SK-N-DZ (cell line): Measurements from ENCODE around the gene EPDR1.

Experiments used
- DNase-seq: peaks from one replicate; pipeline ENCODE4 v3.0.0-alpha.2; 2015; ENCODE audit warnings: low spot score

Gene EPDR1

DNA sequence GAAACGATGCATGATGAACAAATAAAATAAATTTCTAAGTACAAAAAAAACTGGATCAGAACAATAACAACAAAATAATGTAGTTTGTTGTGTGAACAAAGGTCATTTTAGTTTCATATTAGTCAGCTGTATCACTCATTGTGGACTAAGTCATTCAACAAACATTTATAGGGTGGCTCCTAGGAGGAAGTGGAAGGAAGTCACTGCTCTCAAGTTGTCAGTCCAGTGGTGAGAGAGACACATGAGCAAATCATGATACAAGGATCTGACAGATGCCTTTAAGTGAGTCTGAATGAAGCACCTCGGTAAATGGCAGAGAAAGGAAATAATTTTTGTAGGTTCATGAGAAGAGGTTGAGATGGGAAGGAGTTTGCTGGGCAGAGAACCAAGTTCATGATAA lies 56.8 kb downstream of the EPDR1 start:
- DNase-seq = no peak

- DNase-seq = no peak
These were observed 61.2 kb downstream of the EPDR1 start for GRCh38 chr7:37981664-37982063.

- no peak for DNase-seq
These were observed 62.0 kb downstream of the EPDR1 start for GRCh38 chr7:37982423-37982822.

- no peak for DNase-seq
These were observed 64.4 kb downstream of the EPDR1 start for GRCh38 chr7:37984750-37985390.

GRCh38 chr7:37986908-37987330 lies 66.5 kb downstream of the EPDR1 start:
- DNase-seq = no peak

- DNase-seq = no peak
These were observed 67.3 kb downstream of the EPDR1 start for GRCh38 chr7:37987732-37988131.

DNA sequence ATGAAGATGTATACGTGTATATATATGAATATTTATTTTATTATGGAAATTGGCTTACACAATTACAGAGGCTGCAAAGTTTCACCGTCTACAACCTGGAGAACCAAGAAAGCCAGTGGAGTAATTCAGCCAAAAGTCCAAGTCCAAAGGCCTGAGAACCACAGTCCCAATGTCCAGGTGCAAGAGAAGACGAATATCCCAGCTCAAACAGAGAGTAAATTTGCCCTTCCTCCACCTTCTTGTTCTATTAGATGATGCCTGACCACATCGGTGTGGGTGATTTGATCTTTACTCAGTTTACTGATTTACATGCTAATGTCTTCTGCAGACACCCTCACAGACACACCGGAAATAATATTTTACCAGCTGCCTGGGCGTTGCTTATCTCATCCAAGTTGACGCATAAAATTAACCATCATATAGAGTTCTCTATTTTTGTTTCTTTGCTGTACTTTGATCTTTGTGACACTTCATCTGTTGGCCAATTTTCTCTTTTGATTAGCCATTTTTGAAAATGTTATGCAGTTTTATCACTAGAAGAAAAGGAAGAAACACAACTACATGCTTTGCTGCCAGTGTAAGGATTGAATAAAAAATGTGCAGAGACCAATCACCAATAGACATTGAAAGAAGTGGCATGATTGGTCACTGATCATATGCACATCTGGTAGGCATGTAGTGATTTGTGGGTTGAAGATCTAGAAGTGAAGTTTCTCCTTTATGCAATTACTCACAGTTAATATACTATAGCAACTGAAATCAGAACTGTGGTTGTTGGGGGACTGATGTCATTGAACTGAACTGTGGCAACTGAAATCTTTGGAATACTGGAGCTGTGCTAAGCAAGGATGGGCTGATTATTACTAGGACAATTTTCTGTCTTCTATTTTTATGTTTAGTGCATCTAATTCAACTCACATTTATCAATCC lies 68.5 kb downstream of the EPDR1 start:
- DNase-seq = no peak

DNA sequence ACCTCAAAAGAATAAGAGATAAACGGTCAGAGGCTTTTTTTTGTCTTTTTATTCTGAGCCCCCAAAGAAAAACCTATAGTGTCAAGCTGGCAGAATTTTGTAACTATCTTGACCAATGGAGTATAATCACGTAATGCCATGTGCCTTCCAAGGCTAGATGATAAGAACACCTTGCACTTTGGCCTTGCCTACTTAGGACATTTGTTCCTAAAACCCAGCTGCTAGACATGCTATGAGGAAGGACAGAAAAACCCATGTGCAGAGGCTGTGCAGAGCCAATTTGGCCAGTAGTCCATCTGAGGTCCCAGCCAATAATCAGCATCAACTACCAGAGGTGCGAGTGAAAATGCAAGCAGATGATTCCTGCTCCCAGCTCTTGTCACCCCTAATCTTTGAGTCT lies 69.9 kb downstream of the EPDR1 start:
- DNase-seq = no peak

DNA sequence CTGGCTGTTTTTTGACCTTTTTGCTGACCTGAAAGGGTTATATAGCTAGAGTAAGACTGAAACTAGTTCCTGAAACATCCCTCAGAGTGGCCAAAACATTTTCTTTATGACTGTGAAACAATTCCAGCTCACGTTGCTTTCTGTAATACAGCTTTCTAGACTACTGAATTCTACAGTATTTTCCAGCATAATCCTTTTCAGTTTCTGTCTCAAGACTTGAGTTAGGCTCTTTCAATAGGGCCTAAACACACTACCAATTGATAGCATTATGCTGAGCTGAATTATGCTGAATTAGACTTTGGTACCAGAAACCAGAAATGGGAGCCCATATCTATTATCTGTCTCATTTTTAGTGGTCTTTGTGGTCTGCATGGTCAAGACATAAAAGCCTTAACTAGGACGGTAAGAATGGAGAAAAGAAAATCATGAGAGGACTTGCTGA lies 72.6 kb downstream of the EPDR1 start:
- no peak for DNase-seq

DNA sequence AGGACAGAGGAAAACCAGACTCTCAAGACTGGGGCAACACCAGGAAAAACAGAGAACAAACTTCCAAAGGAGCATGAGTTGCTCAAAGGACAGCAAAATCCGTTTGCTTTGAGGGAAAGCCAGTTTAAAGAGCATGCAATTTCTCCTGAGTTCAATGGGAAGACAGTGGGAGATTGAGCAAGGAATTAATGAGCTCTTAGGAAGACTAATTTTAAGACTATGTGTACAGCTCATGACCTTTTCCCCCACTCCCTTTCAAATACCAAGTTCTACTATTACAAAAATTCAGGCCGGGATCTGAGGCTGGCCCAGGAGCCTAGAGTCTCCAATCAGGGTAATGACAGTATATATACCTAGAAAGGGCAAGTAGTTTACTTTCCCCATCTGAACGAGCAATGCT lies 79.2 kb downstream of the EPDR1 start:
- DNase-seq = no peak

DNA sequence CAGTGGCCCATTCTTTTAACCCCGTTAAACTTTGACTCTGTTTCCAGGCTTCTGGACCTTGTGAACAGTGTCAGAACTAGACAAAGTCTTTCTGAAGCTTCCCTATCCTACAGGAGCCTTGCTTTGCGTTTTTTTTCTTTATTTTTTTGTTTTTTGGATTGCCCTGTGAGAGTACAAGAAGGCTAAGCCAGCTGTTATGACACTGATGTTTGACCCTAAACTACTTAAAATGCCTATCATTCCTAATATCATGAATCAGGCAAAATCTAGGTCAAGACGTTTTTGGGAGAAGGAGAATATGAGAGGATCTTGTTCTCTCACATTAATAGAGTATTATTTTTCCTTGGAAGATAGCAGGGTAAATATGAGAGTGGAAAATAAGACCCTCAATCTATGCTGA lies 79.8 kb downstream of the EPDR1 start:
- no peak for DNase-seq
